Astrocyte (in vitro differentiated cells and primary cell): ENCODE measurements around the gene LHFPL3. TPM values are rescaled to one million over a fixed set of nuclear protein-coding genes. Genes with fewer than 3 reads are reported as not detected.

Experiments
- DNase-seq: peaks from one replicate; pipeline ENCODE4 v3.0.0-alpha.2; 2010; ENCODE audit warnings: low read depth
- FAIRE-seq: peaks from 2 replicates; lab custom pipeline; 2011; peaks lifted over from hg19 to GRCh38; lab: Jason Lieb, UNC
- H2AFZ ChIP-seq: 2 replicates; pipeline ENCODE4 v1.6.0; 2012; ENCODE audit warnings: low read depth, low read length, inconsistent platforms
- H3K27ac ChIP-seq: 2 replicates; pipeline ENCODE4 v1.5.1; 2011; ENCODE audit warnings: low read depth, low read length, inconsistent platforms
- H3K27me3 ChIP-seq: 2 replicates; pipeline ENCODE4 v1.6.0; 2011; ENCODE audit warnings: low read length, inconsistent platforms; ENCODE audit not compliant: insufficient read depth
- H3K36me3 ChIP-seq: 2 replicates; pipeline ENCODE4 v1.5.1; 2011; ENCODE audit warnings: low read length, inconsistent platforms; ENCODE audit not compliant: insufficient read depth
- H3K4me1 ChIP-seq: 2 replicates; pipeline ENCODE4 v1.5.1; 2011; ENCODE audit warnings: low read length, inconsistent platforms; ENCODE audit not compliant: insufficient read depth
- H3K4me2 ChIP-seq: 2 replicates; pipeline ENCODE4 v1.6.0; 2012; ENCODE audit warnings: low read length, inconsistent platforms
- H3K4me3 ChIP-seq: 2 replicates; pipeline ENCODE4 v1.5.1; 2011; ENCODE audit warnings: low read depth, mild to moderate bottlenecking, low read length, inconsistent platforms; ENCODE audit not compliant: insufficient read depth
- H3K79me2 ChIP-seq: 2 replicates; pipeline ENCODE4 v1.6.0; 2012; ENCODE audit warnings: mild to moderate bottlenecking, low read length, inconsistent platforms; ENCODE audit not compliant: insufficient read depth
- H3K9ac ChIP-seq: 2 replicates; pipeline ENCODE4 v1.6.0; 2012; ENCODE audit warnings: mild to moderate bottlenecking, low read length, inconsistent platforms
- H3K9me3 ChIP-seq: 2 replicates; pipeline ENCODE4 v1.5.1; 2012; ENCODE audit warnings: low read depth, mild to moderate bottlenecking, low read length, inconsistent platforms; ENCODE audit not compliant: insufficient read depth
- H4K20me1 ChIP-seq: 2 replicates; pipeline ENCODE4 v1.6.0; 2012; ENCODE audit warnings: low read length, inconsistent platforms; ENCODE audit not compliant: insufficient read depth
- H3K27ac Mint-ChIP-seq: one replicate; pipeline ENCODE4 v1.8.0; 2021; ENCODE audit warnings: mild to moderate bottlenecking, mixed read lengths; ENCODE audit not compliant: unreplicated experiment
- H3K27me3 Mint-ChIP-seq: one replicate; pipeline ENCODE4 v1.8.0; 2021; ENCODE audit warnings: low read depth, mixed read lengths; ENCODE audit not compliant: unreplicated experiment
- H3K36me3 Mint-ChIP-seq: one replicate; pipeline ENCODE4 v1.8.0; 2021; ENCODE audit warnings: low read depth, mixed read lengths; ENCODE audit not compliant: unreplicated experiment
- H3K4me1 Mint-ChIP-seq: one replicate; pipeline ENCODE4 v1.8.0; 2021; ENCODE audit warnings: low read depth, mixed read lengths; ENCODE audit not compliant: unreplicated experiment
- H3K4me3 Mint-ChIP-seq: one replicate; pipeline ENCODE4 v1.8.0; 2021; ENCODE audit warnings: mild to moderate bottlenecking, moderate library complexity, mixed read lengths; ENCODE audit not compliant: unreplicated experiment
- H3K9me3 Mint-ChIP-seq: one replicate; pipeline ENCODE4 v1.8.0; 2021; ENCODE audit warnings: mild to moderate bottlenecking, mixed read lengths; ENCODE audit not compliant: unreplicated experiment
- CTCF ChIP-seq: IDR thresholded peaks from 2 replicates; pipeline ENCODE4 v1.5.1; 2011; ENCODE audit warnings: low read depth, mild to moderate bottlenecking, inconsistent platforms, low read length, moderate library complexity; ENCODE audit not compliant: insufficient read depth
- EZH2 ChIP-seq: IDR thresholded peaks from 2 replicates; pipeline ENCODE4 v1.6.1; 2012; ENCODE audit warnings: mild to moderate bottlenecking, low read length, inconsistent platforms; ENCODE audit not compliant: insufficient read depth
- total RNA-seq: library from RNA; stranded (reverse); gene quantifications from 2 replicates; pipeline ENCODE4 v1.2.1, GENCODE V29; 2021

The LHFPL3 gene
- total RNA-seq, 1 donor from 2014 or later, result not detected

GRCh38 chr7:104656467-104656866 lies 328.1 kb downstream of the LHFPL3 start:
- Mint-ChIP-seq H3K27me3 (peaks cover 4% of the 10 kb centered on the region), H3K9me3 (no peaks in the 10 kb centered on the region), H3K4me1 (no peaks in the 10 kb centered on the region), H3K27ac (no peak overlapping the region), H3K36me3 (no peaks in the 10 kb centered on the region), H3K4me3 (no peak overlapping the region)
- H3K9ac ChIP-seq, result no peak overlapping the region
- H3K4me1 ChIP-seq, result no peaks in the 10 kb centered on the region
- H4K20me1 ChIP-seq, result no peaks in the 10 kb centered on the region
- H3K9me3 ChIP-seq, result no peaks in the 10 kb centered on the region
- H2AFZ ChIP-seq, result no peak overlapping the region
- TF ChIP-seq EZH2, result no peak
- no peak for TF ChIP-seq CTCF
- FAIRE-seq (no peak), DNase-seq (no peak)
- H3K4me2 ChIP-seq, result no peak overlapping the region
- no peaks in the 10 kb centered on the region for H3K36me3 ChIP-seq
- no peak overlapping the region for H3K4me3 ChIP-seq
- no peak overlapping the region for H3K27ac ChIP-seq
- no peaks in the 10 kb centered on the region for H3K27me3 ChIP-seq
- no peaks in the 10 kb centered on the region for H3K79me2 ChIP-seq

GRCh38 chr7:104657134-104657533 lies 328.7 kb downstream of the LHFPL3 start:
- Mint-ChIP-seq H3K36me3 (no peaks in the 10 kb centered on the region), H3K27ac (no peak overlapping the region), H3K9me3 (no peaks in the 10 kb centered on the region), H3K4me1 (no peaks in the 10 kb centered on the region), H3K27me3 (peaks cover 4% of the 10 kb centered on the region), H3K4me3 (no peak overlapping the region)
- DNase-seq, result no peak
- no peak overlapping the region for H3K9ac ChIP-seq
- H3K4me1 ChIP-seq, result no peaks in the 10 kb centered on the region
- FAIRE-seq, result no peak
- H3K79me2 ChIP-seq, result no peaks in the 10 kb centered on the region
- H3K36me3 ChIP-seq, result no peaks in the 10 kb centered on the region
- H2AFZ ChIP-seq, result no peak overlapping the region
- H3K4me3 ChIP-seq, result no peak overlapping the region
- H4K20me1 ChIP-seq, result no peaks in the 10 kb centered on the region
- H3K27me3 ChIP-seq, result no peaks in the 10 kb centered on the region
- TF ChIP-seq CTCF, result no peak
- no peak for TF ChIP-seq EZH2
- no peak overlapping the region for H3K27ac ChIP-seq
- H3K4me2 ChIP-seq, result no peak overlapping the region
- no peaks in the 10 kb centered on the region for H3K9me3 ChIP-seq

GRCh38 chr7:104661575-104661974 lies 333.2 kb downstream of the LHFPL3 start:
- Histone ChIP-seq H3K9ac (no peak overlapping the region), H3K9me3 (no peaks in the 10 kb centered on the region), H3K36me3 (no peaks in the 10 kb centered on the region), H3K4me2 (no peak overlapping the region), H3K4me3 (no peak overlapping the region), H3K4me1 (no peaks in the 10 kb centered on the region), H4K20me1 (no peaks in the 10 kb centered on the region), H3K27me3 (no peaks in the 10 kb centered on the region), H3K79me2 (no peaks in the 10 kb centered on the region), H3K27ac (no peak overlapping the region), H2AFZ (no peak overlapping the region)
- Mint-ChIP-seq H3K9me3 (no peaks in the 10 kb centered on the region), H3K27ac (no peak overlapping the region), H3K27me3 (peaks cover 5% of the 10 kb centered on the region), H3K36me3 (no peaks in the 10 kb centered on the region), H3K4me3 (no peak overlapping the region), H3K4me1 (no peaks in the 10 kb centered on the region)
- FAIRE-seq, result no peak
- no peak for TF ChIP-seq EZH2
- no peak for TF ChIP-seq CTCF
- no peak for DNase-seq
